ENCODE results near the gene KLHL21. TPM values are rescaled to one million over a fixed set of nuclear protein-coding genes. Genes with fewer than 3 reads are reported as not detected.

KLHL21 gene
- total and polyA plus RNA-seq, 9 of the 15 experiments (the other 6 are each of a cell fraction or from before 2014, with no cell fraction given), result 2.1 to 42.1 (median 17.5) TPM

DNA sequence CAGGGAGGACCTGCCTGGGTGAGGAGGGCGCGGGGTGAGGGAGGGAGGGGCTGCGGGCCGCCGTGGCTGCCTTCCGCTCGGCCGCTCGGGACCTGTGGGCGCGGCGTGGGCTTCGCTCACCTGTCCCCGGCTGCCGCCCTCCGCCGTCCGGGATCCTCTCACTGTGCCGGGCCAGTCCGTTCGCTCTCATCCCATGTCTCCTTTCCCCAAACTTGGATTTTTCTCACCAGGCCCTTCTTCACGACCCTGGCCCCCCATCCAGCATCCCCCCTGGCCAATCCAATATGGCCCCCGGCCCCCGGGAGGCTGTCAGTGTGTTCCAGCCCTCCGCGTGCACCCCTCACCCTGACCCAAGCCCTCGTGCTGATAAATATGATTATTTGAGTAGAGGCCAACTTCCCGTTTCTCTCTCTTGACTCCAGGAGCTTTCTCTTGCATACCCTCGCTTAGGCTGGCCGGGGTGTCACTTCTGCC is 22.5 kb downstream of the KLHL21 start (continued):
- TF ChIP-seq, protein P1, sequence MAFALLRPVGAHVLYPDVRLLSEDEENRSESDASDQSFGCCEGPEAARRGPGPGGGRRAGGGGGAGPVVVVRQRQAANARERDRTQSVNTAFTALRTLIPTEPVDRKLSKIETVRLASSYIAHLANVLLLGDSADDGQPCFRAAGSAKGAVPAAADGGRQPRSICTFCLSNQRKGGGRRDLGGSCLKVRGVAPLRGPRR (CRISPR knock-in tag; IDR thresholded peaks at IDR 0.05), result 0 out of 2 replicates have a peak, but pooled peaks have one; percentile 36
- TF ChIP-seq HDAC6 (IDR thresholded peaks at IDR 0.05; ENCODE audit: low read depth, low read length) (no peak), SPI1 (IDR thresholded peaks at IDR 0.05; ENCODE audit: borderline replicate concordance, low read depth, low read length) (peak; percentile 63), GABPB1 (CRISPR knock-in tag; IDR thresholded peaks at IDR 0.05) (peak; percentile 69; the same call in 1 of the 2 replicates), NR2C1 (IDR thresholded peaks at IDR 0.05) (no peak), NR2C1 (tag; IDR thresholded peaks at IDR 0.05) (no peak)
- TF ChIP-seq, protein P2, sequence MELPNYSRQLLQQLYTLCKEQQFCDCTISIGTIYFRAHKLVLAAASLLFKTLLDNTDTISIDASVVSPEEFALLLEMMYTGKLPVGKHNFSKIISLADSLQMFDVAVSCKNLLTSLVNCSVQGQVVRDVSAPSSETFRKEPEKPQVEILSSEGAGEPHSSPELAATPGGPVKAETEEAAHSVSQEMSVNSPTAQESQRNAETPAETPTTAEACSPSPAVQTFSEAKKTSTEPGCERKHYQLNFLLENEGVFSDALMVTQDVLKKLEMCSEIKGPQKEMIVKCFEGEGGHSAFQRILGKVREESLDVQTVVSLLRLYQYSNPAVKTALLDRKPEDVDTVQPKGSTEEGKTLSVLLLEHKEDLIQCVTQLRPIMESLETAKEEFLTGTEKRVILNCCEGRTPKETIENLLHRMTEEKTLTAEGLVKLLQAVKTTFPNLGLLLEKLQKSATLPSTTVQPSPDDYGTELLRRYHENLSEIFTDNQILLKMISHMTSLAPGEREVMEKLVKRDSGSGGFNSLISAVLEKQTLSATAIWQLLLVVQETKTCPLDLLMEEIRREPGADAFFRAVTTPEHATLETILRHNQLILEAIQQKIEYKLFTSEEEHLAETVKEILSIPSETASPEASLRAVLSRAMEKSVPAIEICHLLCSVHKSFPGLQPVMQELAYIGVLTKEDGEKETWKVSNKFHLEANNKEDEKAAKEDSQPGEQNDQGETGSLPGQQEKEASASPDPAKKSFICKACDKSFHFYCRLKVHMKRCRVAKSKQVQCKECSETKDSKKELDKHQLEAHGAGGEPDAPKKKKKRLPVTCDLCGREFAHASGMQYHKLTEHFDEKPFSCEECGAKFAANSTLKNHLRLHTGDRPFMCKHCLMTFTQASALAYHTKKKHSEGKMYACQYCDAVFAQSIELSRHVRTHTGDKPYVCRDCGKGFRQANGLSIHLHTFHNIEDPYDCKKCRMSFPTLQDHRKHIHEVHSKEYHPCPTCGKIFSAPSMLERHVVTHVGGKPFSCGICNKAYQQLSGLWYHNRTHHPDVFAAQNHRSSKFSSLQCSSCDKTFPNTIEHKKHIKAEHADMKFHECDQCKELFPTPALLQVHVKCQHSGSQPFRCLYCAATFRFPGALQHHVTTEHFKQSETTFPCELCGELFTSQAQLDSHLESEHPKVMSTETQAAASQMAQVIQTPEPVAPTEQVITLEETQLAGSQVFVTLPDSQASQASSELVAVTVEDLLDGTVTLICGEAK (IDR thresholded peaks at IDR 0.05), result 0 out of 2 replicates have a peak, but pooled peaks have one; percentile 9
- TF ChIP-seq, protein P2 (CRISPR knock-in tag; IDR thresholded peaks at IDR 0.05), result no peak
- TF ChIP-seq, protein P3, sequence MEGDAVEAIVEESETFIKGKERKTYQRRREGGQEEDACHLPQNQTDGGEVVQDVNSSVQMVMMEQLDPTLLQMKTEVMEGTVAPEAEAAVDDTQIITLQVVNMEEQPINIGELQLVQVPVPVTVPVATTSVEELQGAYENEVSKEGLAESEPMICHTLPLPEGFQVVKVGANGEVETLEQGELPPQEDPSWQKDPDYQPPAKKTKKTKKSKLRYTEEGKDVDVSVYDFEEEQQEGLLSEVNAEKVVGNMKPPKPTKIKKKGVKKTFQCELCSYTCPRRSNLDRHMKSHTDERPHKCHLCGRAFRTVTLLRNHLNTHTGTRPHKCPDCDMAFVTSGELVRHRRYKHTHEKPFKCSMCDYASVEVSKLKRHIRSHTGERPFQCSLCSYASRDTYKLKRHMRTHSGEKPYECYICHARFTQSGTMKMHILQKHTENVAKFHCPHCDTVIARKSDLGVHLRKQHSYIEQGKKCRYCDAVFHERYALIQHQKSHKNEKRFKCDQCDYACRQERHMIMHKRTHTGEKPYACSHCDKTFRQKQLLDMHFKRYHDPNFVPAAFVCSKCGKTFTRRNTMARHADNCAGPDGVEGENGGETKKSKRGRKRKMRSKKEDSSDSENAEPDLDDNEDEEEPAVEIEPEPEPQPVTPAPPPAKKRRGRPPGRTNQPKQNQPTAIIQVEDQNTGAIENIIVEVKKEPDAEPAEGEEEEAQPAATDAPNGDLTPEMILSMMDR (IDR thresholded peaks at IDR 0.05 in 2 of 3, conservative IDR thresholded peaks at IDR 0.05 in 1 of 3; ENCODE audit: insufficient read depth in 2 of 3, low read depth in 1 of 3, low read length in 3 of 3), result no peak
- TF ChIP-seq, protein P4, sequence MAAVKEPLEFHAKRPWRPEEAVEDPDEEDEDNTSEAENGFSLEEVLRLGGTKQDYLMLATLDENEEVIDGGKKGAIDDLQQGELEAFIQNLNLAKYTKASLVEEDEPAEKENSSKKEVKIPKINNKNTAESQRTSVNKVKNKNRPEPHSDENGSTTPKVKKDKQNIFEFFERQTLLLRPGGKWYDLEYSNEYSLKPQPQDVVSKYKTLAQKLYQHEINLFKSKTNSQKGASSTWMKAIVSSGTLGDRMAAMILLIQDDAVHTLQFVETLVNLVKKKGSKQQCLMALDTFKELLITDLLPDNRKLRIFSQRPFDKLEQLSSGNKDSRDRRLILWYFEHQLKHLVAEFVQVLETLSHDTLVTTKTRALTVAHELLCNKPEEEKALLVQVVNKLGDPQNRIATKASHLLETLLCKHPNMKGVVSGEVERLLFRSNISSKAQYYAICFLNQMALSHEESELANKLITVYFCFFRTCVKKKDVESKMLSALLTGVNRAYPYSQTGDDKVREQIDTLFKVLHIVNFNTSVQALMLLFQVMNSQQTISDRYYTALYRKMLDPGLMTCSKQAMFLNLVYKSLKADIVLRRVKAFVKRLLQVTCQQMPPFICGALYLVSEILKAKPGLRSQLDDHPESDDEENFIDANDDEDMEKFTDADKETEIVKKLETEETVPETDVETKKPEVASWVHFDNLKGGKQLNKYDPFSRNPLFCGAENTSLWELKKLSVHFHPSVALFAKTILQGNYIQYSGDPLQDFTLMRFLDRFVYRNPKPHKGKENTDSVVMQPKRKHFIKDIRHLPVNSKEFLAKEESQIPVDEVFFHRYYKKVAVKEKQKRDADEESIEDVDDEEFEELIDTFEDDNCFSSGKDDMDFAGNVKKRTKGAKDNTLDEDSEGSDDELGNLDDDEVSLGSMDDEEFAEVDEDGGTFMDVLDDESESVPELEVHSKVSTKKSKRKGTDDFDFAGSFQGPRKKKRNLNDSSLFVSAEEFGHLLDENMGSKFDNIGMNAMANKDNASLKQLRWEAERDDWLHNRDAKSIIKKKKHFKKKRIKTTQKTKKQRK (IDR thresholded peaks at IDR 0.05; ENCODE audit: borderline replicate concordance, low read depth, low read length), result no peak
- TF ChIP-seq, protein P5, sequence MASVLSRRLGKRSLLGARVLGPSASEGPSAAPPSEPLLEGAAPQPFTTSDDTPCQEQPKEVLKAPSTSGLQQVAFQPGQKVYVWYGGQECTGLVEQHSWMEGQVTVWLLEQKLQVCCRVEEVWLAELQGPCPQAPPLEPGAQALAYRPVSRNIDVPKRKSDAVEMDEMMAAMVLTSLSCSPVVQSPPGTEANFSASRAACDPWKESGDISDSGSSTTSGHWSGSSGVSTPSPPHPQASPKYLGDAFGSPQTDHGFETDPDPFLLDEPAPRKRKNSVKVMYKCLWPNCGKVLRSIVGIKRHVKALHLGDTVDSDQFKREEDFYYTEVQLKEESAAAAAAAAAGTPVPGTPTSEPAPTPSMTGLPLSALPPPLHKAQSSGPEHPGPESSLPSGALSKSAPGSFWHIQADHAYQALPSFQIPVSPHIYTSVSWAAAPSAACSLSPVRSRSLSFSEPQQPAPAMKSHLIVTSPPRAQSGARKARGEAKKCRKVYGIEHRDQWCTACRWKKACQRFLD (CRISPR knock-in tag; IDR thresholded peaks at IDR 0.05), result peak; percentile 66; the same call in 1 of the 2 replicates
